HG03354 (cell line): ENCODE results near the gene SLC38A5.
"Not testable (repeated sequence)": the region's sequence is repeated elsewhere in the genome, so short reads cannot be mapped to it uniquely, and the experiment has no call there.

Experiments
- ATAC-seq: cut with Tn5 transposase; IDR thresholded peaks from one replicate; pipeline ENCODE4 v1.9.1; 2021; ENCODE audit warnings: mild to moderate bottlenecking; ENCODE audit not compliant: unreplicated experiment, poor library complexity, severe bottlenecking

Gene SLC38A5

DNA sequence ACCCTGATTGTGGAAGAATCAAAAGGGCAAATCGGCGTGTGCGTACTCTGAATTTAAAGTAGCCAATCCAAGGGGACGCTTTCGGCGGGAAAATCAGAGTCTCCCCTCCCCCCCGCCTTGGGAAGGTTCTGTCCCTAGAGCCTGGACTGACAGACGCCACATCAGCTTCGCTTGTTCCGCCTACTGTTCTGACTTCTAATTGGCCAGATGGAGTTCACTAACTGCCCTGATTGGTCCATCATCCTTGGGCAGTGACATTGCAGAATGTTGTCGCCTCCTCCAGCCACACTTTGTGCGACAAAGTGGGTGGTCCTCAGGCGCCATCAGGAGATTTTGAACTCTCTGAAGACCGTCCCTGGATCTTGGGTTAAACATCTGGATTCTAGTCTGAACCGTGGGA is 58.2 kb downstream of the SLC38A5 start, which contains the start of gene SSX4B:
Gene SSX4B, minus strand, starts transcription at position 101 of the 400 bp plus-strand sequence. CDS start 588 bp downstream, outside the sequence.
- ATAC-seq, result not testable (repeated sequence)
